GM19043 (cell line): ENCODE results near the gene ZBTB7C.

Experiments used
- ATAC-seq: cut with Tn5 transposase; IDR thresholded peaks from one replicate; pipeline ENCODE4 v1.9.1; 2021; ENCODE audit warnings: low read depth; ENCODE audit not compliant: unreplicated experiment

ZBTB7C gene

GRCh38 chr18:48133671-48134251, 275.4 kb downstream of the ZBTB7C start:
- no peak for ATAC-seq

- no peak for ATAC-seq
These were observed 276.2 kb downstream of the ZBTB7C start for GRCh38 chr18:48132797-48133655.

- no peak for ATAC-seq
These were observed 278.1 kb downstream of the ZBTB7C start for GRCh38 chr18:48131042-48131441.

- ATAC-seq: no peak
These were observed 279.5 kb downstream of the ZBTB7C start for GRCh38 chr18:48129621-48130082.

- ATAC-seq: no peak
These were observed 281.6 kb downstream of the ZBTB7C start for GRCh38 chr18:48127606-48128005.

- no peak for ATAC-seq
These were observed 282.9 kb downstream of the ZBTB7C start for GRCh38 chr18:48126240-48126639.

GRCh38 chr18:48125724-48126123, 283.5 kb downstream of the ZBTB7C start:
- ATAC-seq: no peak

- no peak for ATAC-seq
These were observed 284.1 kb downstream of the ZBTB7C start for GRCh38 chr18:48124857-48125626.

- ATAC-seq: no peak
These were observed 285.2 kb downstream of the ZBTB7C start for GRCh38 chr18:48123941-48124340.

- ATAC-seq: no peak
These were observed 285.9 kb downstream of the ZBTB7C start for GRCh38 chr18:48123324-48123723.

- ATAC-seq: no peak
These were observed 286.4 kb downstream of the ZBTB7C start for GRCh38 chr18:48122816-48123215.

GRCh38 chr18:48122376-48122775, 286.8 kb downstream of the ZBTB7C start:
- no peak for ATAC-seq

GRCh38 chr18:48121752-48122151, 287.4 kb downstream of the ZBTB7C start:
- no peak for ATAC-seq

GRCh38 chr18:48119204-48119603, 290.0 kb downstream of the ZBTB7C start:
- ATAC-seq: no peak

- ATAC-seq: no peak
These were observed 292.1 kb downstream of the ZBTB7C start for GRCh38 chr18:48116873-48117630.

- no peak for ATAC-seq
These were observed 293.2 kb downstream of the ZBTB7C start for GRCh38 chr18:48116017-48116416.

GRCh38 chr18:48113691-48114090, 295.5 kb downstream of the ZBTB7C start:
- no peak for ATAC-seq

GRCh38 chr18:48111587-48111986, 297.6 kb downstream of the ZBTB7C start:
- ATAC-seq: no peak

GRCh38 chr18:48110797-48111196, 298.4 kb downstream of the ZBTB7C start:
- no peak for ATAC-seq

GRCh38 chr18:48109961-48110493, 299.2 kb downstream of the ZBTB7C start:
- no peak for ATAC-seq
